ENCODE data around the gene USP16.

USP16 gene

GRCh38 chr21:29018540-29018939 is 5.9 kb upstream of the USP16 start:
- Histone ChIP-seq H3K4me3 (ENCODE audit: insufficient read depth in 1 of 2, low read depth in 1 of 2, low read length in 2 of 2) (peak overlapping the region; percentile 80 to 94), H3K27me3 (ENCODE audit: control insufficient read depth in 1 of 2, insufficient read depth in 1 of 2, low read length in 2 of 2) (no peaks in the 10 kb centered on the region), H4K8ac (ENCODE audit: low read length) (peak overlapping the region; percentile 93), H2BK120ac (ENCODE audit: low read depth, low read length) (no peak overlapping the region), H3K79me1 (replicated peaks; ENCODE audit: low read length, poor library complexity, severe bottlenecking) (peaks cover 13% of the 10 kb centered on the region), H3K9ac (ENCODE audit: low read length) (peak overlapping the region; percentile 92), H2AK5ac (ENCODE audit: low read length, severe bottlenecking) (no peak overlapping the region), H3K9me3 (ENCODE audit: control insufficient read depth, low read length) (no peaks in the 10 kb centered on the region), H2BK12ac (ENCODE audit: low read length in 2 of 2) (no peak overlapping the region), H2BK15ac (ENCODE audit: low read depth, poor library complexity, severe bottlenecking) (no peak overlapping the region), H3K4me2 (ENCODE audit: low read length, poor library complexity, severe bottlenecking) (peak overlapping the region; percentile 76), H3K36me3 (ENCODE audit: control insufficient read depth in 1 of 2, insufficient read depth in 2 of 2, low read depth in 1 of 2, low read length in 2 of 2) (no peaks in the 10 kb centered on the region), H3K4ac (ENCODE audit: low read depth in 1 of 2, low read length in 2 of 2) (peak overlapping the region in 1 of 2 experiments; percentile 96), H3K27ac (ENCODE audit: low read length, poor library complexity, severe bottlenecking) (no peak overlapping the region), H3K23ac (ENCODE audit: low read length in 2 of 2) (no peak overlapping the region), H3K14ac (ENCODE audit: low read length in 2 of 2) (peak overlapping the region; percentile 89 to 98), H2BK5ac (ENCODE audit: low read depth, low read length, poor library complexity, severe bottlenecking) (no peak overlapping the region), H4K91ac (ENCODE audit: low read length) (no peak overlapping the region), H2AFZ (ENCODE audit: low read depth, low read length) (no peak overlapping the region), H3K18ac (ENCODE audit: low read depth in 1 of 2, low read length in 2 of 2) (peak overlapping the region; percentile 81 to 96), H3K4me1 (ENCODE audit: control insufficient read depth, insufficient read depth, low read depth, low read length) (peaks cover 4% of the 10 kb centered on the region)
- no peak for DNase-seq
- 77% methylated on average over 11 of the region's 12 CpGs for WGBS

- Histone ChIP-seq H3K14ac (ENCODE audit: low read length in 2 of 2) (no peak overlapping the region), H4K91ac (ENCODE audit: low read length) (no peak overlapping the region), H3K4me1 (ENCODE audit: control insufficient read depth, insufficient read depth, low read depth, low read length) (peaks cover 11% of the 10 kb centered on the region), H2BK15ac (ENCODE audit: low read depth, poor library complexity, severe bottlenecking) (no peak overlapping the region), H2BK5ac (ENCODE audit: low read depth, low read length, poor library complexity, severe bottlenecking) (no peak overlapping the region), H3K9ac (ENCODE audit: low read length) (no peak overlapping the region), H3K4ac (ENCODE audit: low read depth in 1 of 2, low read length in 2 of 2) (no peak overlapping the region), H2AFZ (ENCODE audit: low read depth, low read length) (no peak overlapping the region), H3K4me2 (ENCODE audit: low read length, poor library complexity, severe bottlenecking) (no peak overlapping the region), H3K27ac (ENCODE audit: low read length, poor library complexity, severe bottlenecking) (no peak overlapping the region), H3K27me3 (ENCODE audit: control insufficient read depth in 1 of 2, insufficient read depth in 1 of 2, low read length in 2 of 2) (no peaks in the 10 kb centered on the region), H3K4me3 (ENCODE audit: insufficient read depth in 1 of 2, low read depth in 1 of 2, low read length in 2 of 2) (no peak overlapping the region), H3K9me3 (ENCODE audit: control insufficient read depth, low read length) (no peaks in the 10 kb centered on the region), H3K23ac (ENCODE audit: low read length in 2 of 2) (no peak overlapping the region), H4K8ac (ENCODE audit: low read length) (no peak overlapping the region), H2BK120ac (ENCODE audit: low read depth, low read length) (no peak overlapping the region), H2BK12ac (ENCODE audit: low read length in 2 of 2) (no peak overlapping the region), H2AK5ac (ENCODE audit: low read length, severe bottlenecking) (no peak overlapping the region), H3K79me1 (replicated peaks; ENCODE audit: low read length, poor library complexity, severe bottlenecking) (peaks cover 10% of the 10 kb centered on the region), H3K36me3 (ENCODE audit: control insufficient read depth in 1 of 2, insufficient read depth in 2 of 2, low read depth in 1 of 2, low read length in 2 of 2) (no peaks in the 10 kb centered on the region), H3K18ac (ENCODE audit: low read depth in 1 of 2, low read length in 2 of 2) (no peak overlapping the region)
- WGBS = 95% methylated on average over 4 of the region's 4 CpGs
- no peak for DNase-seq
Observed at GRCh38 chr21:29022166-29022565, 2.3 kb upstream of the USP16 start.

GRCh38 chr21:29025328-29025713 is 853 bp downstream of the USP16 start:
- Histone ChIP-seq H3K4me2 (ENCODE audit: low read length, poor library complexity, severe bottlenecking) (peak overlapping the region; percentile 91), H3K27ac (ENCODE audit: low read length, poor library complexity, severe bottlenecking) (peak overlapping the region; percentile 100), H2BK120ac (ENCODE audit: low read depth, low read length) (no peak overlapping the region), H3K18ac (ENCODE audit: low read depth in 1 of 2, low read length in 2 of 2) (no peak overlapping the region), H3K79me1 (replicated peaks; ENCODE audit: low read length, poor library complexity, severe bottlenecking) (peaks cover 7% of the 10 kb centered on the region), H2BK15ac (ENCODE audit: low read depth, poor library complexity, severe bottlenecking) (no peak overlapping the region), H2BK5ac (ENCODE audit: low read depth, low read length, poor library complexity, severe bottlenecking) (no peak overlapping the region), H4K91ac (ENCODE audit: low read length) (no peak overlapping the region), H3K4me3 (ENCODE audit: insufficient read depth in 1 of 2, low read depth in 1 of 2, low read length in 2 of 2) (peak overlapping the region; percentile 93 to 94), H3K4ac (ENCODE audit: low read depth in 1 of 2, low read length in 2 of 2) (no peak overlapping the region), H3K9me3 (ENCODE audit: control insufficient read depth, low read length) (no peaks in the 10 kb centered on the region), H2AK5ac (ENCODE audit: low read length, severe bottlenecking) (no peak overlapping the region), H3K4me1 (ENCODE audit: control insufficient read depth, insufficient read depth, low read depth, low read length) (peaks cover 7% of the 10 kb centered on the region), H3K23ac (ENCODE audit: low read length in 2 of 2) (no peak overlapping the region), H3K9ac (ENCODE audit: low read length) (peak overlapping the region; percentile 98), H3K27me3 (ENCODE audit: control insufficient read depth in 1 of 2, insufficient read depth in 1 of 2, low read length in 2 of 2) (no peaks in the 10 kb centered on the region), H2BK12ac (ENCODE audit: low read length in 2 of 2) (no peak overlapping the region), H3K14ac (ENCODE audit: low read length in 2 of 2) (no peak overlapping the region), H2AFZ (ENCODE audit: low read depth, low read length) (no peak overlapping the region), H3K36me3 (ENCODE audit: control insufficient read depth in 1 of 2, insufficient read depth in 2 of 2, low read depth in 1 of 2, low read length in 2 of 2) (peaks cover 4 to 17% of the 10 kb centered on the region in 2 experiments), H4K8ac (ENCODE audit: low read length) (no peak overlapping the region)
- peak; percentile 69 for DNase-seq
- WGBS = 13% methylated on average over 5 of the region's 6 CpGs

- WGBS = 91% methylated on average over 1 of the region's 1 CpG
- Histone ChIP-seq H4K8ac (ENCODE audit: low read length) (no peak overlapping the region), H3K79me1 (replicated peaks; ENCODE audit: low read length, poor library complexity, severe bottlenecking) (peaks cover 22% of the 10 kb centered on the region), H3K9ac (ENCODE audit: low read length) (no peak overlapping the region), H3K4me3 (ENCODE audit: insufficient read depth in 1 of 2, low read depth in 1 of 2, low read length in 2 of 2) (no peak overlapping the region), H3K18ac (ENCODE audit: low read depth in 1 of 2, low read length in 2 of 2) (no peak overlapping the region), H3K36me3 (ENCODE audit: control insufficient read depth in 1 of 2, insufficient read depth in 2 of 2, low read depth in 1 of 2, low read length in 2 of 2) (peaks cover 19 to 56% of the 10 kb centered on the region in 2 experiments), H3K14ac (ENCODE audit: low read length in 2 of 2) (no peak overlapping the region), H3K4ac (ENCODE audit: low read depth in 1 of 2, low read length in 2 of 2) (no peak overlapping the region), H2BK15ac (ENCODE audit: low read depth, poor library complexity, severe bottlenecking) (no peak overlapping the region), H2AFZ (ENCODE audit: low read depth, low read length) (no peak overlapping the region), H4K91ac (ENCODE audit: low read length) (no peak overlapping the region), H2BK12ac (ENCODE audit: low read length in 2 of 2) (no peak overlapping the region), H3K27me3 (ENCODE audit: control insufficient read depth in 1 of 2, insufficient read depth in 1 of 2, low read length in 2 of 2) (no peaks in the 10 kb centered on the region), H3K9me3 (ENCODE audit: control insufficient read depth, low read length) (no peaks in the 10 kb centered on the region), H2BK5ac (ENCODE audit: low read depth, low read length, poor library complexity, severe bottlenecking) (no peak overlapping the region), H2AK5ac (ENCODE audit: low read length, severe bottlenecking) (no peak overlapping the region), H3K27ac (ENCODE audit: low read length, poor library complexity, severe bottlenecking) (no peak overlapping the region), H3K23ac (ENCODE audit: low read length in 2 of 2) (no peak overlapping the region), H3K4me1 (ENCODE audit: control insufficient read depth, insufficient read depth, low read depth, low read length) (peaks cover 3% of the 10 kb centered on the region), H3K4me2 (ENCODE audit: low read length, poor library complexity, severe bottlenecking) (no peak overlapping the region), H2BK120ac (ENCODE audit: low read depth, low read length) (no peak overlapping the region)
- DNase-seq = no peak
Observed at GRCh38 chr21:29029524-29029923, 5.1 kb downstream of the USP16 start.

Measured in mesenchymal stem cell (in vitro differentiated cells and primary cell).